OCI-LY3 (cell line): ENCODE data around the gene SMPD2.

Source experiments
- H2AFZ ChIP-seq: fragments of 200-600, 300-600 bp; shearing (Covaris generic); 2 replicates; pipeline ENCODE4 v1.6.0; 2014; ENCODE audit warnings: antibody characterized with exemption, low read depth, low read length
- H3K27ac ChIP-seq: fragments of 200-600, 300-600 bp; sonication (generic); 2 replicates; pipeline ENCODE4 v1.5.1; 2014; ENCODE audit warnings: mild to moderate bottlenecking, low read length, moderate library complexity, mixed read lengths
- H3K27me3 ChIP-seq: fragments of 200-600, 300-600 bp; sonication (generic); 2 replicates; pipeline ENCODE4 v1.6.1; 2014; ENCODE audit warnings: low read depth, low read length, mixed read lengths
- H3K36me3 ChIP-seq: fragments of 200-600, 300-600 bp; sonication (generic); replicated peaks from 2 replicates; pipeline ENCODE3; 2014; ENCODE audit warnings: low read depth, low read length, mixed read lengths
- H3K4me1 ChIP-seq: fragments of 300-600, 200-600 bp; sonication (generic); 2 replicates; pipeline ENCODE4 v1.6.1; 2014; ENCODE audit warnings: low read length, mixed read lengths
- H3K4me2 ChIP-seq: fragments of 200-600, 300-600 bp; sonication (generic); 2 replicates; pipeline ENCODE4 v1.6.1; 2014; ENCODE audit warnings: low read length, mixed read lengths
- H3K4me3 ChIP-seq: fragments of 300-600, 200-600 bp; sonication (generic); 2 replicates; pipeline ENCODE4 v1.5.1; 2014; ENCODE audit warnings: antibody characterized with exemption, mild to moderate bottlenecking, low read length, moderate library complexity
- H3K79me2 ChIP-seq: fragments of 300-600, 200-600 bp; shearing (Covaris generic); 2 replicates; pipeline ENCODE4 v1.6.1; 2014; ENCODE audit warnings: mild to moderate bottlenecking, low read length, mixed read lengths
- H3K9ac ChIP-seq: fragments of 300-600, 200-600 bp; shearing (Covaris generic); 2 replicates; pipeline ENCODE4 v1.6.0; 2014; ENCODE audit warnings: mild to moderate bottlenecking, low read length, moderate library complexity
- H3K9me3 ChIP-seq: fragments of 200-600, 300-600 bp; shearing (Covaris generic); 2 replicates; pipeline ENCODE4 v1.6.1; 2014; ENCODE audit warnings: low read length, mixed read lengths; ENCODE audit not compliant: insufficient read depth
- H4K20me1 ChIP-seq: fragments of 200-600, 300-600 bp; sonication (generic); 2 replicates; pipeline ENCODE4 v1.6.1; 2016; ENCODE audit warnings: low read length, mixed read lengths; ENCODE audit not compliant: insufficient read depth
- CTCF ChIP-seq: fragments of 200-600, 300-600 bp; sonication (generic); IDR thresholded peaks from 2 replicates; pipeline ENCODE4 v1.5.1; 2014; ENCODE audit warnings: antibody characterized with exemption, low read length, low read depth
- EZH2phosphoT487 ChIP-seq: fragments of 200-600 bp; shearing (Covaris generic); IDR thresholded peaks from 2 replicates; pipeline ENCODE4 v1.6.1; 2018; ENCODE audit warnings: antibody characterized with exemption, mixed run types, low read depth

SMPD2 gene

GRCh38 chr6:109454496-109455436 lies 14.2 kb downstream of the SMPD2 start:
- Histone ChIP-seq H3K27me3 (no peaks in the 10 kb centered on the region), H3K36me3 (no peaks in the 10 kb centered on the region), H3K4me2 (peak overlapping the region; percentile 95), H3K4me1 (peaks cover 26% of the 10 kb centered on the region), H3K27ac (peak overlapping the region; percentile 51), H2AFZ (no peak overlapping the region), H3K79me2 (no peaks in the 10 kb centered on the region; the same call in 1 of the 2 replicates), H3K9me3 (no peaks in the 10 kb centered on the region), H3K9ac (peak overlapping the region; percentile 79), H4K20me1 (no peaks in the 10 kb centered on the region; the same call in 1 of the 2 replicates), H3K4me3 (peak overlapping the region; percentile 88)
- TF ChIP-seq EZH2phosphoT487 (no peak), CTCF (no peak)

- no peak within 1 kb of the TSS for H2AFZ ChIP-seq
- no peak for TF ChIP-seq EZH2phosphoT487
- no peaks in the 10 kb centered on the region; the same call in 1 of the 2 replicates for H4K20me1 ChIP-seq
These were observed 15.1 kb downstream of the SMPD2 start, which contains the start of gene MICAL1 for GRCh38 chr6:109455437-109456110. Gene MICAL1 (minus strand): TSS chr6:109455772. CDS start chr6:109454196, 1,576 bp downstream.

GRCh38 chr6:109456111-109456583 lies 15.6 kb downstream of the SMPD2 start:
- peak overlapping the region; percentile 48; the same call in 1 of the 2 replicates for H3K9ac ChIP-seq
- no peaks in the 10 kb centered on the region for H3K9me3 ChIP-seq
- H2AFZ ChIP-seq: no peak overlapping the region

More at GRCh38 chr6:109455437-109456110, 15.1 kb downstream of the SMPD2 start, which contains the start of gene MICAL1:
- Histone ChIP-seq H3K4me1 (peaks cover 26% of the 10 kb centered on the region), H3K9me3 (no peaks in the 10 kb centered on the region), H3K27ac (peak within 1 kb of the TSS; percentile 51), H3K79me2 (no peaks in the 10 kb centered on the region; the same call in 1 of the 2 replicates), H3K9ac (peak within 1 kb of the TSS; percentile 79), H3K36me3 (no peaks in the 10 kb centered on the region), H3K4me3 (peak within 1 kb of the TSS; percentile 88), H3K27me3 (no peaks in the 10 kb centered on the region), H3K4me2 (peak within 1 kb of the TSS; percentile 95)

More at GRCh38 chr6:109456111-109456583, 15.6 kb downstream of the SMPD2 start:
- Histone ChIP-seq H3K27me3 (no peaks in the 10 kb centered on the region), H3K27ac (no peak overlapping the region), H3K4me3 (peak overlapping the region; percentile 88), H3K36me3 (peaks cover under 1% of the 10 kb centered on the region), H4K20me1 (no peaks in the 10 kb centered on the region; the same call in 1 of the 2 replicates), H3K4me1 (peaks cover 26% of the 10 kb centered on the region), H3K79me2 (no peaks in the 10 kb centered on the region; the same call in 1 of the 2 replicates), H3K4me2 (peak overlapping the region; percentile 62)
- no peak for TF ChIP-seq CTCF
- TF ChIP-seq EZH2phosphoT487: no peak
